Measurements from ENCODE around the gene SH3RF3.

Gene SH3RF3

DNA sequence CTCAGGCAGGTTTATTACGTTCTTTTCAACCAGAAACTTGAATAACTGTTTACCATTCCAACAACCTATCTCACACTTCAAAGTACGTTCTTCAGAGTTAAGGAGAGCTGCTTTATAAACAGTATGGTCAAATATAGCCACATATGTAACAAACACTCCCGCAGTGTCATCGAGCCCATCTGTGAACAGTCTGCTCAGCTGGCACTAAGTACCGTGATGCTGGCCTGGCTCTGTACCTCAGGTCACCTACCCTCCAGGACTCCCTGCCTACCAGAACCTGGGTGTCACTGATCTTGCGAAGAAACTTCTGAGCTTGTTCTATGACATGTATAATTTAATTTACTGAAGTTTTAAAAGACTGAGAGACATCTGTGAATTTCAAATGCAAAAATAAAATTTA, 413.4 kb downstream of the SH3RF3 start:
- TF ChIP-seq, protein P1, sequence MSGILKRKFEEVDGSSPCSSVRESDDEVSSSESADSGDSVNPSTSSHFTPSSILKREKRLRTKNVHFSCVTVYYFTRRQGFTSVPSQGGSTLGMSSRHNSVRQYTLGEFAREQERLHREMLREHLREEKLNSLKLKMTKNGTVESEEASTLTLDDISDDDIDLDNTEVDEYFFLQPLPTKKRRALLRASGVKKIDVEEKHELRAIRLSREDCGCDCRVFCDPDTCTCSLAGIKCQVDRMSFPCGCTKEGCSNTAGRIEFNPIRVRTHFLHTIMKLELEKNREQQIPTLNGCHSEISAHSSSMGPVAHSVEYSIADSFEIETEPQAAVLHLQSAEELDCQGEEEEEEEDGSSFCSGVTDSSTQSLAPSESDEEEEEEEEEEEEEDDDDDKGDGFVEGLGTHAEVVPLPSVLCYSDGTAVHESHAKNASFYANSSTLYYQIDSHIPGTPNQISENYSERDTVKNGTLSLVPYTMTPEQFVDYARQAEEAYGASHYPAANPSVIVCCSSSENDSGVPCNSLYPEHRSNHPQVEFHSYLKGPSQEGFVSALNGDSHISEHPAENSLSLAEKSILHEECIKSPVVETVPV (CRISPR knock-in tag; IDR thresholded peaks at IDR 0.05): no peak
- TF ChIP-seq, protein P2, sequence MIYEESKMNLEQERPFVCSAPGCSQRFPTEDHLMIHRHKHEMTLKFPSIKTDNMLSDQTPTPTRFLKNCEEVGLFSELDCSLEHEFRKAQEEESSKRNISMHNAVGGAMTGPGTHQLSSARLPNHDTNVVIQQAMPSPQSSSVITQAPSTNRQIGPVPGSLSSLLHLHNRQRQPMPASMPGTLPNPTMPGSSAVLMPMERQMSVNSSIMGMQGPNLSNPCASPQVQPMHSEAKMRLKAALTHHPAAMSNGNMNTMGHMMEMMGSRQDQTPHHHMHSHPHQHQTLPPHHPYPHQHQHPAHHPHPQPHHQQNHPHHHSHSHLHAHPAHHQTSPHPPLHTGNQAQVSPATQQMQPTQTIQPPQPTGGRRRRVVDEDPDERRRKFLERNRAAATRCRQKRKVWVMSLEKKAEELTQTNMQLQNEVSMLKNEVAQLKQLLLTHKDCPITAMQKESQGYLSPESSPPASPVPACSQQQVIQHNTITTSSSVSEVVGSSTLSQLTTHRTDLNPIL (CRISPR knock-in tag; IDR thresholded peaks at IDR 0.05; ENCODE audit: low read depth): no peak
- no peak for TF ChIP-seq ZC3H10 (CRISPR knock-in tag; IDR thresholded peaks at IDR 0.05)
- no peak for TF ChIP-seq GLIS3 (CRISPR knock-in tag; IDR thresholded peaks at IDR 0.05)
- TF ChIP-seq ZNF8 (CRISPR knock-in tag; IDR thresholded peaks at IDR 0.05): no peak
- TF ChIP-seq, protein P3, sequence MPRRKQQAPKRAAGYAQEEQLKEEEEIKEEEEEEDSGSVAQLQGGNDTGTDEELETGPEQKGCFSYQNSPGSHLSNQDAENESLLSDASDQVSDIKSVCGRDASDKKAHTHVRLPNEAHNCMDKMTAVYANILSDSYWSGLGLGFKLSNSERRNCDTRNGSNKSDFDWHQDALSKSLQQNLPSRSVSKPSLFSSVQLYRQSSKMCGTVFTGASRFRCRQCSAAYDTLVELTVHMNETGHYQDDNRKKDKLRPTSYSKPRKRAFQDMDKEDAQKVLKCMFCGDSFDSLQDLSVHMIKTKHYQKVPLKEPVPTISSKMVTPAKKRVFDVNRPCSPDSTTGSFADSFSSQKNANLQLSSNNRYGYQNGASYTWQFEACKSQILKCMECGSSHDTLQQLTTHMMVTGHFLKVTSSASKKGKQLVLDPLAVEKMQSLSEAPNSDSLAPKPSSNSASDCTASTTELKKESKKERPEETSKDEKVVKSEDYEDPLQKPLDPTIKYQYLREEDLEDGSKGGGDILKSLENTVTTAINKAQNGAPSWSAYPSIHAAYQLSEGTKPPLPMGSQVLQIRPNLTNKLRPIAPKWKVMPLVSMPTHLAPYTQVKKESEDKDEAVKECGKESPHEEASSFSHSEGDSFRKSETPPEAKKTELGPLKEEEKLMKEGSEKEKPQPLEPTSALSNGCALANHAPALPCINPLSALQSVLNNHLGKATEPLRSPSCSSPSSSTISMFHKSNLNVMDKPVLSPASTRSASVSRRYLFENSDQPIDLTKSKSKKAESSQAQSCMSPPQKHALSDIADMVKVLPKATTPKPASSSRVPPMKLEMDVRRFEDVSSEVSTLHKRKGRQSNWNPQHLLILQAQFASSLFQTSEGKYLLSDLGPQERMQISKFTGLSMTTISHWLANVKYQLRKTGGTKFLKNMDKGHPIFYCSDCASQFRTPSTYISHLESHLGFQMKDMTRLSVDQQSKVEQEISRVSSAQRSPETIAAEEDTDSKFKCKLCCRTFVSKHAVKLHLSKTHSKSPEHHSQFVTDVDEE (CRISPR knock-in tag; IDR thresholded peaks at IDR 0.05): no peak
- no peak for ATAC-seq

DNA sequence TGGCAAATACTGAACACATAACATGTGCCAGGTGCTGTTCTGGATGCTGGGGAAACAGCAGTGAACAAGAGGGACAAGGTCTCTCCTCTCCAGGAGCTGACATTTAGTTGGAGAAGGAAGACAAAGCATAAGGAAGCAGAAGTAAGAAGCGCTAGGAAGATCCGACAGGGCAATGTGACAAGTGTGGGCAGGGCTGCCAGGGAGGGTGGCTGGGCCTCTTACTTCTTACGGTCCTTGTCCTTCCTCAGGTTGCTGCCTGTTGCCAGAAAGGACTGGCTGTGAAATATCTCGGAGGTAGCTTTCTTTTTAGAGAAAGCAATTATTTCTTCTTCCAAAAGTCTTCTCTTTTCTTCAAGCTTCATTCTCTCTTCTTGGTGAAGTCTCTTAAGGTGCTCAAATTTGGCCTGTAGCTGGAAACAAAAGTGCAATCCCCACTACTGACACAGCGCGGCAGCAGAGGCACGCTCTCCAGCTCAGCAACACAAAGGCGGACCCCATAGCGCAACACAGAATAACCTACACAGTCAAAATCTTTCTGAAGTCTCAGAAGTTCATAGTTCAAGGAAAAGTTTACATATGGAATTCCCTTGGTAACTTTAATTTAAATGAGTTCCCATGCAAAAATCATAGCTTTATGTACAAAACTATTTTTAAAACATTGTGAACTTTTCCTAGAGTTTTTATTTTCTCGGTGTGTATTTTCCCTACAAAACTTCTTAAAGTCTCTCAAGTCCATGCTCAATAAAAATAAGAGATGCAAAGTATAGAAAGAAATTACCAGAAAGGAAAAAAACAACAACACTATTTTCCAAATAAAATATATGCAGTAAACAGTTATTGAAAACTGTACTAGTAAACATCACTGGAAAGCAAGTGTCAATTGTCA, 417.1 kb downstream of the SH3RF3 start:
- peak; percentile 94 for ATAC-seq

More for the DNA sequence above, 417.1 kb downstream of the SH3RF3 start:
- TF ChIP-seq ZNF8 (CRISPR knock-in tag; IDR thresholded peaks at IDR 0.05) (no peak), ESRRG (CRISPR knock-in tag; IDR thresholded peaks at IDR 0.05) (no peak), BACH2 (CRISPR knock-in tag; IDR thresholded peaks at IDR 0.05; ENCODE audit: borderline replicate concordance) (no peak), PPARA (CRISPR knock-in tag; IDR thresholded peaks at IDR 0.05; ENCODE audit: borderline replicate concordance) (no peak), TCF4 (CRISPR knock-in tag; IDR thresholded peaks at IDR 0.05; ENCODE audit: borderline replicate concordance) (no peak), CSDC2 (CRISPR knock-in tag; IDR thresholded peaks at IDR 0.05) (no peak), ZNF565 (CRISPR knock-in tag; conservative IDR thresholded peaks at IDR 0.05; ENCODE audit: low read depth) (no peak), ZC3H10 (CRISPR knock-in tag; IDR thresholded peaks at IDR 0.05) (no peak), ZFP30 (CRISPR knock-in tag; IDR thresholded peaks at IDR 0.05) (no peak), OSR1 (CRISPR knock-in tag; IDR thresholded peaks at IDR 0.05) (no peak), TOX (CRISPR knock-in tag; IDR thresholded peaks at IDR 0.05; ENCODE audit: borderline replicate concordance) (no peak), ZNF70 (CRISPR knock-in tag; IDR thresholded peaks at IDR 0.05) (no peak), ZFP3 (CRISPR knock-in tag; IDR thresholded peaks at IDR 0.05) (no peak), SNAI2 (CRISPR knock-in tag; IDR thresholded peaks at IDR 0.05) (no peak), GLIS3 (CRISPR knock-in tag; IDR thresholded peaks at IDR 0.05) (no peak), ISL1 (CRISPR knock-in tag; IDR thresholded peaks at IDR 0.05) (no peak)
- TF ChIP-seq, protein P1 (CRISPR knock-in tag; IDR thresholded peaks at IDR 0.05): no peak
- TF ChIP-seq, protein P4, sequence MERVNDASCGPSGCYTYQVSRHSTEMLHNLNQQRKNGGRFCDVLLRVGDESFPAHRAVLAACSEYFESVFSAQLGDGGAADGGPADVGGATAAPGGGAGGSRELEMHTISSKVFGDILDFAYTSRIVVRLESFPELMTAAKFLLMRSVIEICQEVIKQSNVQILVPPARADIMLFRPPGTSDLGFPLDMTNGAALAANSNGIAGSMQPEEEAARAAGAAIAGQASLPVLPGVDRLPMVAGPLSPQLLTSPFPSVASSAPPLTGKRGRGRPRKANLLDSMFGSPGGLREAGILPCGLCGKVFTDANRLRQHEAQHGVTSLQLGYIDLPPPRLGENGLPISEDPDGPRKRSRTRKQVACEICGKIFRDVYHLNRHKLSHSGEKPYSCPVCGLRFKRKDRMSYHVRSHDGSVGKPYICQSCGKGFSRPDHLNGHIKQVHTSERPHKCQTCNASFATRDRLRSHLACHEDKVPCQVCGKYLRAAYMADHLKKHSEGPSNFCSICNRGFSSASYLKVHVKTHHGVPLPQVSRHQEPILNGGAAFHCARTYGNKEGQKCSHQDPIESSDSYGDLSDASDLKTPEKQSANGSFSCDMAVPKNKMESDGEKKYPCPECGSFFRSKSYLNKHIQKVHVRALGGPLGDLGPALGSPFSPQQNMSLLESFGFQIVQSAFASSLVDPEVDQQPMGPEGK (CRISPR knock-in tag; IDR thresholded peaks at IDR 0.05; ENCODE audit: borderline replicate concordance): no peak
- TF ChIP-seq, protein P5, sequence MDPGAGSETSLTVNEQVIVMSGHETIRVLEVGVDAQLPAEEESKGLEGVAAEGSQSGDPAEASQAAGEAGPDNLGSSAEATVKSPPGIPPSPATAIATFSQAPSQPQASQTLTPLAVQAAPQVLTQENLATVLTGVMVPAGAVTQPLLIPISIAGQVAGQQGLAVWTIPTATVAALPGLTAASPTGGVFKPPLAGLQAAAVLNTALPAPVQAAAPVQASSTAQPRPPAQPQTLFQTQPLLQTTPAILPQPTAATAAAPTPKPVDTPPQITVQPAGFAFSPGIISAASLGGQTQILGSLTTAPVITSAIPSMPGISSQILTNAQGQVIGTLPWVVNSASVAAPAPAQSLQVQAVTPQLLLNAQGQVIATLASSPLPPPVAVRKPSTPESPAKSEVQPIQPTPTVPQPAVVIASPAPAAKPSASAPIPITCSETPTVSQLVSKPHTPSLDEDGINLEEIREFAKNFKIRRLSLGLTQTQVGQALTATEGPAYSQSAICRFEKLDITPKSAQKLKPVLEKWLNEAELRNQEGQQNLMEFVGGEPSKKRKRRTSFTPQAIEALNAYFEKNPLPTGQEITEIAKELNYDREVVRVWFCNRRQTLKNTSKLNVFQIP (CRISPR knock-in tag; IDR thresholded peaks at IDR 0.05; ENCODE audit: borderline replicate concordance, low read depth): no peak
- TF ChIP-seq, protein P2 (CRISPR knock-in tag; IDR thresholded peaks at IDR 0.05; ENCODE audit: low read depth): no peak

Data from SK-N-SH treated with all-trans-retinoic acid at 6 μM for 48 hours (cell line).